K562 (cell line): ENCODE results near the gene CT45A10. TPM values are rescaled to one million over a fixed set of nuclear protein-coding genes. Genes with fewer than 3 reads are reported as not detected.

Experiments used
- CBFA2T3 ChIP-seq: fragments of 450-650 bp; IDR thresholded peaks from 2 replicates; pipeline ENCODE4 v1.6.1; 2017
- POU5F1 ChIP-seq: fragments of 150-350 bp; IDR thresholded peaks from 2 replicates; pipeline ENCODE4 v1.6.1; 2014; ENCODE audit warnings: borderline replicate concordance, low read length, low read depth, mild to moderate bottlenecking; ENCODE audit not compliant: partially characterized antibody
- ZNF354B ChIP-seq: fragments of 250-450 bp; sonication (Bioruptor Pico); IDR thresholded peaks from 2 replicates; pipeline ENCODE4 v1.4.0; 2020
- ZNF695 ChIP-seq: fragments of 450-650 bp; formaldehyde crosslinking; IDR thresholded peaks from 2 replicates; pipeline ENCODE4 v1.4.0; 2020; ENCODE audit warnings: mild to moderate bottlenecking, moderate library complexity
- ZNF77 ChIP-seq: fragments of 250-450 bp; sonication (Bioruptor Pico); IDR thresholded peaks from 2 replicates; pipeline ENCODE4 v1.5.0; 2020
- polyA plus RNA-seq, 8 experiments: library from polyadenylated mRNA; depleted of rRNA in 4 of 8; stranded (reverse) in 5 of 8; unstranded in 3 of 8; fragments of >200 nt; fragmentation: Nextera tagmentation in 2 of 8; fragmentation: Illumina TruSeq in 1 of 8; extraction: Ambion mirVana in 2 of 8; extraction: Trizol in 1 of 8; gene quantifications; 2 replicates each; pipeline versions ENCODE4 v1.2.1 to v1.2.3, GENCODE V29; 2011 to 2014; ENCODE audit warnings: inconsistent platforms in 1 of 8, missing spikeins in 1 of 8
- total RNA-seq, 7 experiments: library from RNA; depleted of rRNA in 6 of 7; stranded (reverse); fragments of >200 nt in 6 of 7; fragmentation: Illumina TruSeq in 2 of 7; extraction: Trizol in 2 of 7; gene quantifications; 2 replicates each; pipeline versions ENCODE4 v1.2.1 to v1.2.3, GENCODE V29; 2011 to 2021; ENCODE audit warnings: low replicate concordance in 1 of 7
- TF ChIP-seq, protein P1 (sequence below), 2 experiments: fragments of 450-650 bp in 1 of 2; sonication (generic) in 1 of 2; formaldehyde crosslinking in 1 of 2; IDR thresholded peaks; 2 replicates each; pipeline versions ENCODE4 v1.7.1 to v1.9.0; 2016 to 2022; ENCODE audit warnings: inconsistent platforms in 1 of 2, mild to moderate bottlenecking in 1 of 2, missing genetic modification reagents in 1 of 2
- TF ChIP-seq, protein P2 (sequence below): fragments of 450-650 bp; IDR thresholded peaks from 2 replicates; pipeline ENCODE4 v1.6.1; 2016
- TF ChIP-seq, protein P3 (sequence below): sonication (generic); formaldehyde crosslinking; IDR thresholded peaks from 2 replicates; pipeline ENCODE4 v1.5.0; 2020; ENCODE audit warnings: missing genetic modification reagents
- TF ChIP-seq, protein P4 (sequence below), 3 experiments: fragments of 200-800 bp in 1 of 3; fragments of 250-450 bp in 1 of 3; fragments of 450-650 bp in 1 of 3; sonication (Bioruptor Pico) in 1 of 3; sonication (Bioruptor generic) in 1 of 3; formaldehyde crosslinking in 1 of 3; IDR thresholded peaks; 2 replicates each; pipeline versions ENCODE4 v1.6.1 to v1.8.0; 2016 to 2022; ENCODE audit warnings: mild to moderate bottlenecking in 2 of 3, missing genetic modification characterization in 2 of 3, missing compliant biosample characterization in 1 of 3, moderate library complexity in 1 of 3
- TF ChIP-seq, protein P5 (sequence below): fragments of 250-450 bp; sonication (Bioruptor Pico); IDR thresholded peaks from 2 replicates; pipeline ENCODE4 v1.8.0; 2022; ENCODE audit warnings: moderate library complexity, mild to moderate bottlenecking, inconsistent platforms

The CT45A10 gene
- total and polyA plus RNA-seq, 9 of the 15 experiments (the other 6 are each of a cell fraction or from before 2014, with no cell fraction given), result 78.1 to 175 (median 102) TPM

DNA sequence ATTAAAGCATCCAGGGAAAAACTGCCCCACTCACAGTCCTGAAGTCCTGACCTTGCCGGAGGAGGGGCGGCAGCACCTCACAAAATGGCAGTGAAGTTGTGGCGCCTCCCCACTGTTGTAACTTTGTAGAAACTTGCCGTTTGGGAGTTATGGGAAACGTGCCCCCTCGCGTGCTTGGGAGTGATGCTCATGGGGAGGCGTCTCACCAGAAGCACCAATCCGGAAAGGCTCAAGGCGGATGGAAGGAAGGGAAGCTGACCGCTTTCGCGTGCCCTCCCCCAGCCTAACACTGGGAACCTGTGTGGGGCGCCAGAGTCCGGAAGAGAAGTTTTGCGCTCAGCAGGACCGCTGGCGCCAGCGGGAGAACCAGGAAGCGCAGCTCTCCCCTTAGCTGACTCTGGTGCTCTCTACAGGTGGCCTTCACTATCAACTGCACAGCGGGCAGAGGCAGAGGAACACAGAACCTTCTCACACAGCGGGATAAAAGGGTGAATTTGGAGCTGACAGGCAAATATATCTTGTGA is at the start of gene CT45A10, which contains the start of gene SAGE1 (continued):
- TF ChIP-seq, protein P1, sequence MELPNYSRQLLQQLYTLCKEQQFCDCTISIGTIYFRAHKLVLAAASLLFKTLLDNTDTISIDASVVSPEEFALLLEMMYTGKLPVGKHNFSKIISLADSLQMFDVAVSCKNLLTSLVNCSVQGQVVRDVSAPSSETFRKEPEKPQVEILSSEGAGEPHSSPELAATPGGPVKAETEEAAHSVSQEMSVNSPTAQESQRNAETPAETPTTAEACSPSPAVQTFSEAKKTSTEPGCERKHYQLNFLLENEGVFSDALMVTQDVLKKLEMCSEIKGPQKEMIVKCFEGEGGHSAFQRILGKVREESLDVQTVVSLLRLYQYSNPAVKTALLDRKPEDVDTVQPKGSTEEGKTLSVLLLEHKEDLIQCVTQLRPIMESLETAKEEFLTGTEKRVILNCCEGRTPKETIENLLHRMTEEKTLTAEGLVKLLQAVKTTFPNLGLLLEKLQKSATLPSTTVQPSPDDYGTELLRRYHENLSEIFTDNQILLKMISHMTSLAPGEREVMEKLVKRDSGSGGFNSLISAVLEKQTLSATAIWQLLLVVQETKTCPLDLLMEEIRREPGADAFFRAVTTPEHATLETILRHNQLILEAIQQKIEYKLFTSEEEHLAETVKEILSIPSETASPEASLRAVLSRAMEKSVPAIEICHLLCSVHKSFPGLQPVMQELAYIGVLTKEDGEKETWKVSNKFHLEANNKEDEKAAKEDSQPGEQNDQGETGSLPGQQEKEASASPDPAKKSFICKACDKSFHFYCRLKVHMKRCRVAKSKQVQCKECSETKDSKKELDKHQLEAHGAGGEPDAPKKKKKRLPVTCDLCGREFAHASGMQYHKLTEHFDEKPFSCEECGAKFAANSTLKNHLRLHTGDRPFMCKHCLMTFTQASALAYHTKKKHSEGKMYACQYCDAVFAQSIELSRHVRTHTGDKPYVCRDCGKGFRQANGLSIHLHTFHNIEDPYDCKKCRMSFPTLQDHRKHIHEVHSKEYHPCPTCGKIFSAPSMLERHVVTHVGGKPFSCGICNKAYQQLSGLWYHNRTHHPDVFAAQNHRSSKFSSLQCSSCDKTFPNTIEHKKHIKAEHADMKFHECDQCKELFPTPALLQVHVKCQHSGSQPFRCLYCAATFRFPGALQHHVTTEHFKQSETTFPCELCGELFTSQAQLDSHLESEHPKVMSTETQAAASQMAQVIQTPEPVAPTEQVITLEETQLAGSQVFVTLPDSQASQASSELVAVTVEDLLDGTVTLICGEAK (IDR thresholded peaks at IDR 0.05), result peak; percentile 65; the same call in 1 of the 2 replicates
- TF ChIP-seq, protein P1 (CRISPR knock-in tag; IDR thresholded peaks at IDR 0.05), result no peak
- TF ChIP-seq ZNF354B (CRISPR knock-in tag) (no peak), ZNF77 (CRISPR knock-in tag) (no peak), ZNF695 (no peak), POU5F1 (no peak), CBFA2T3 (0 out of 2 replicates have a peak, but pooled peaks have one; percentile 24)
- TF ChIP-seq, protein P2, sequence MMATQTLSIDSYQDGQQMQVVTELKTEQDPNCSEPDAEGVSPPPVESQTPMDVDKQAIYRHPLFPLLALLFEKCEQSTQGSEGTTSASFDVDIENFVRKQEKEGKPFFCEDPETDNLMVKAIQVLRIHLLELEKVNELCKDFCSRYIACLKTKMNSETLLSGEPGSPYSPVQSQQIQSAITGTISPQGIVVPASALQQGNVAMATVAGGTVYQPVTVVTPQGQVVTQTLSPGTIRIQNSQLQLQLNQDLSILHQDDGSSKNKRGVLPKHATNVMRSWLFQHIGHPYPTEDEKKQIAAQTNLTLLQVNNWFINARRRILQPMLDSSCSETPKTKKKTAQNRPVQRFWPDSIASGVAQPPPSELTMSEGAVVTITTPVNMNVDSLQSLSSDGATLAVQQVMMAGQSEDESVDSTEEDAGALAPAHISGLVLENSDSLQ, result peak; percentile 5; the same call in 1 of the 2 replicates
- TF ChIP-seq, protein P3, sequence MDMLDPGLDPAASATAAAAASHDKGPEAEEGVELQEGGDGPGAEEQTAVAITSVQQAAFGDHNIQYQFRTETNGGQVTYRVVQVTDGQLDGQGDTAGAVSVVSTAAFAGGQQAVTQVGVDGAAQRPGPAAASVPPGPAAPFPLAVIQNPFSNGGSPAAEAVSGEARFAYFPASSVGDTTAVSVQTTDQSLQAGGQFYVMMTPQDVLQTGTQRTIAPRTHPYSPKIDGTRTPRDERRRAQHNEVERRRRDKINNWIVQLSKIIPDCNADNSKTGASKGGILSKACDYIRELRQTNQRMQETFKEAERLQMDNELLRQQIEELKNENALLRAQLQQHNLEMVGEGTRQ, result no peak
- TF ChIP-seq, protein P4, sequence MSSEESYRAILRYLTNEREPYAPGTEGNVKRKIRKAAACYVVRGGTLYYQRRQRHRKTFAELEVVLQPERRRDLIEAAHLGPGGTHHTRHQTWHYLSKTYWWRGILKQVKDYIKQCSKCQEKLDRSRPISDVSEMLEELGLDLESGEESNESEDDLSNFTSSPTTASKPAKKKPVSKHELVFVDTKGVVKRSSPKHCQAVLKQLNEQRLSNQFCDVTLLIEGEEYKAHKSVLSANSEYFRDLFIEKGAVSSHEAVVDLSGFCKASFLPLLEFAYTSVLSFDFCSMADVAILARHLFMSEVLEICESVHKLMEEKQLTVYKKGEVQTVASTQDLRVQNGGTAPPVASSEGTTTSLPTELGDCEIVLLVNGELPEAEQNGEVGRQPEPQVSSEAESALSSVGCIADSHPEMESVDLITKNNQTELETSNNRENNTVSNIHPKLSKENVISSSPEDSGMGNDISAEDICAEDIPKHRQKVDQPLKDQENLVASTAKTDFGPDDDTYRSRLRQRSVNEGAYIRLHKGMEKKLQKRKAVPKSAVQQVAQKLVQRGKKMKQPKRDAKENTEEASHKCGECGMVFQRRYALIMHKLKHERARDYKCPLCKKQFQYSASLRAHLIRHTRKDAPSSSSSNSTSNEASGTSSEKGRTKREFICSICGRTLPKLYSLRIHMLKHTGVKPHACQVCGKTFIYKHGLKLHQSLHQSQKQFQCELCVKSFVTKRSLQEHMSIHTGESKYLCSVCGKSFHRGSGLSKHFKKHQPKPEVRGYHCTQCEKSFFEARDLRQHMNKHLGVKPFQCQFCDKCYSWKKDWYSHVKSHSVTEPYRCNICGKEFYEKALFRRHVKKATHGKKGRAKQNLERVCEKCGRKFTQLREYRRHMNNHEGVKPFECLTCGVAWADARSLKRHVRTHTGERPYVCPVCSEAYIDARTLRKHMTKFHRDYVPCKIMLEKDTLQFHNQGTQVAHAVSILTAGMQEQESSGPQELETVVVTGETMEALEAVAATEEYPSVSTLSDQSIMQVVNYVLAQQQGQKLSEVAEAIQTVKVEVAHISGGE (CRISPR knock-in tag; IDR thresholded peaks at IDR 0.05), result peak in 1 of 3 experiments; percentile 80; a peak in 2 of 6 replicates
- TF ChIP-seq, protein P5, sequence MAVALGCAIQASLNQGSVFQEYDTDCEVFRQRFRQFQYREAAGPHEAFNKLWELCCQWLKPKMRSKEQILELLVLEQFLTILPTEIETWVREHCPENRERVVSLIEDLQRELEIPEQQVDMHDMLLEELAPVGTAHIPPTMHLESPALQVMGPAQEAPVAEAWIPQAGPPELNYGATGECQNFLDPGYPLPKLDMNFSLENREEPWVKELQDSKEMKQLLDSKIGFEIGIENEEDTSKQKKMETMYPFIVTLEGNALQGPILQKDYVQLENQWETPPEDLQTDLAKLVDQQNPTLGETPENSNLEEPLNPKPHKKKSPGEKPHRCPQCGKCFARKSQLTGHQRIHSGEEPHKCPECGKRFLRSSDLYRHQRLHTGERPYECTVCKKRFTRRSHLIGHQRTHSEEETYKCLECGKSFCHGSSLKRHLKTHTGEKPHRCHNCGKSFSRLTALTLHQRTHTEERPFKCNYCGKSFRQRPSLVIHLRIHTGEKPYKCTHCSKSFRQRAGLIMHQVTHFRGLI, result no peak
